Loucy (cell line): ENCODE measurements around the gene ABHD5.

Source experiments
- EZH2phosphoT487 ChIP-seq: fragments of 200-600 bp; IDR thresholded peaks from 2 replicates; pipeline ENCODE4 v1.6.1; 2018; ENCODE audit warnings: antibody characterized with exemption, mild to moderate bottlenecking, moderate library complexity, borderline replicate concordance
- TF ChIP-seq, protein P1 (sequence below): fragments of 200-600 bp; sonication (generic); conservative IDR thresholded peaks from 2 replicates; pipeline ENCODE4 v1.5.1; 2014; ENCODE audit warnings: mild to moderate bottlenecking, antibody characterized with exemption, low read length

DNA sequence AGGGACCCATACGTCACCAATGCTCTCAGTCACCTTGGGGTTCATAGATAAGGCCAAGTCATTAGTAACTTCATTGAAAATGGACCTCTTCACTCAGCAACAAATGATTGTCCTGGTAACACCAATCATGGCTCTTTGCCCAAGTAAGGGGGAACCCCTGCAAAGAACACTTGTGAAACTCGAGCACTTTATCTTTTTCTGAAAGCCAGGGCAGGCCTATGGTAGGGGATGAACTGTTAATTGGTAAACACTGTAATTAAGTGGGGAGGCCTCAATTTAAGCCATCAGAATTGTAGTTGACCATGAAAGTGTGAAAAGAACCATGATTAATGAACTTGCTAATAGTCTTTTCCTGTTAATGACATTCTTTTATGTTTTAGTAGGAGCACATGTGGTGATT lies 73.3 kb downstream of the ABHD5 start:
- TF ChIP-seq, protein P1, sequence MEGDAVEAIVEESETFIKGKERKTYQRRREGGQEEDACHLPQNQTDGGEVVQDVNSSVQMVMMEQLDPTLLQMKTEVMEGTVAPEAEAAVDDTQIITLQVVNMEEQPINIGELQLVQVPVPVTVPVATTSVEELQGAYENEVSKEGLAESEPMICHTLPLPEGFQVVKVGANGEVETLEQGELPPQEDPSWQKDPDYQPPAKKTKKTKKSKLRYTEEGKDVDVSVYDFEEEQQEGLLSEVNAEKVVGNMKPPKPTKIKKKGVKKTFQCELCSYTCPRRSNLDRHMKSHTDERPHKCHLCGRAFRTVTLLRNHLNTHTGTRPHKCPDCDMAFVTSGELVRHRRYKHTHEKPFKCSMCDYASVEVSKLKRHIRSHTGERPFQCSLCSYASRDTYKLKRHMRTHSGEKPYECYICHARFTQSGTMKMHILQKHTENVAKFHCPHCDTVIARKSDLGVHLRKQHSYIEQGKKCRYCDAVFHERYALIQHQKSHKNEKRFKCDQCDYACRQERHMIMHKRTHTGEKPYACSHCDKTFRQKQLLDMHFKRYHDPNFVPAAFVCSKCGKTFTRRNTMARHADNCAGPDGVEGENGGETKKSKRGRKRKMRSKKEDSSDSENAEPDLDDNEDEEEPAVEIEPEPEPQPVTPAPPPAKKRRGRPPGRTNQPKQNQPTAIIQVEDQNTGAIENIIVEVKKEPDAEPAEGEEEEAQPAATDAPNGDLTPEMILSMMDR: no peak
- TF ChIP-seq EZH2phosphoT487: no peak
